Endothelial cell of umbilical vein (primary cell): ENCODE measurements around the gene SPAG9. TPM values are rescaled to one million over a fixed set of nuclear protein-coding genes. Genes with fewer than 3 reads are reported as not detected.

Experiments used
- BruUV-seq: library from RNA; stranded (reverse); fragments of 400-500 nt; replicated peaks from 2 replicates; lab custom pipeline; 2021; lab: Mats Ljungman, UMichigan
- CTCF ChIA-PET: fragments of 300-600, 350-600 bp; sonication (Branson Sonifier 250); formaldehyde crosslinking; loops from one replicate; lab custom pipeline; 2021; ENCODE audit warnings: antibody characterized with exemption, inconsistent platforms; lab: Charles Lee
- POLR2A ChIA-PET: fragments of 300-600, 350-600 bp; sonication (Branson Sonifier 250); formaldehyde crosslinking; loops from one replicate; lab custom pipeline; 2021; ENCODE audit warnings: antibody characterized with exemption, inconsistent platforms; lab: Charles Lee
- DNase-seq: peaks from one replicate; pipeline ENCODE4 v3.0.0-alpha.2; 2011; ENCODE audit warnings: low read depth, low spot score
- FAIRE-seq: peaks from 2 replicates; lab custom pipeline; 2011; peaks lifted over from hg19 to GRCh38; lab: Jason Lieb, UNC
- H2AFZ ChIP-seq: 2 replicates; pipeline ENCODE4 v1.6.0; 2012; ENCODE audit warnings: low read depth, low read length, control low read depth, inconsistent platforms
- H3K27ac ChIP-seq: 2 replicates; pipeline ENCODE4 v1.5.1; 2011; ENCODE audit warnings: low read depth, mild to moderate bottlenecking, control low read depth, low read length, moderate library complexity; ENCODE audit not compliant: insufficient read depth
- H3K27me3 ChIP-seq, 2 experiments: 2 replicates each; pipeline versions ENCODE4 v1.6.0 to v1.6.1; 2011; ENCODE audit warnings: low read length in 2 of 2, mixed read lengths in 1 of 2; ENCODE audit not compliant: control insufficient read depth in 2 of 2, insufficient read depth in 2 of 2
- H3K36me3 ChIP-seq, 2 experiments: 2 replicates in 1 of 2; 3 replicates in 1 of 2; pipeline ENCODE4 v1.5.1; 2011; ENCODE audit warnings: low read length in 2 of 2, mild to moderate bottlenecking in 1 of 2, moderate library complexity in 1 of 2; ENCODE audit not compliant: control insufficient read depth in 2 of 2, insufficient read depth in 2 of 2; ENCODE audit errors: extremely low read depth in 1 of 2
- H3K4me1 ChIP-seq: 3 replicates; pipeline ENCODE4 v1.5.1; 2011; ENCODE audit warnings: mild to moderate bottlenecking, low read length; ENCODE audit not compliant: control insufficient read depth, insufficient read depth; ENCODE audit errors: extremely low read depth
- H3K4me2 ChIP-seq: 2 replicates; pipeline ENCODE4 v1.6.1; 2011; ENCODE audit warnings: low read length, control low read depth, mixed read lengths; ENCODE audit not compliant: insufficient read depth
- H3K4me3 ChIP-seq, 3 experiments: fragments of 200-600 bp in 1 of 3; sonication (generic), shearing (Covaris generic) in 1 of 3; replicated peaks in 1 of 3; 2 replicates each; pipeline ENCODE4 v1.5.1; 2011 to 2016; ENCODE audit warnings: control low read depth in 3 of 3, low read length in 3 of 3, mild to moderate bottlenecking in 2 of 3, inconsistent platforms in 1 of 3, low read depth in 1 of 3, moderate library complexity in 1 of 3; ENCODE audit not compliant: insufficient read depth in 1 of 3
- H3K79me2 ChIP-seq: 2 replicates; pipeline ENCODE4 v1.6.0; 2012; ENCODE audit warnings: low read length, inconsistent platforms; ENCODE audit not compliant: control insufficient read depth, insufficient read depth
- H3K9ac ChIP-seq: replicated peaks from 2 replicates; pipeline ENCODE3; 2011; ENCODE audit warnings: low read length, control low read depth; ENCODE audit not compliant: insufficient read depth; ENCODE audit errors: extremely low read depth
- H3K9me1 ChIP-seq: replicated peaks from 3 replicates; pipeline ENCODE4 v1.6.0; 2011; ENCODE audit warnings: mild to moderate bottlenecking, low read length; ENCODE audit not compliant: control insufficient read depth, insufficient read depth; ENCODE audit errors: extremely low read depth
- H3K9me3 ChIP-seq: replicated peaks from 2 replicates; pipeline ENCODE4 v1.5.1; 2012; ENCODE audit warnings: low read length, inconsistent platforms; ENCODE audit not compliant: control insufficient read depth, insufficient read depth
- H4K20me1 ChIP-seq: replicated peaks from 2 replicates; pipeline ENCODE3; 2011; ENCODE audit warnings: mild to moderate bottlenecking, low read length; ENCODE audit not compliant: control insufficient read depth, insufficient read depth; ENCODE audit errors: extremely low read depth
- EZH2 ChIP-seq: IDR thresholded peaks from 2 replicates; pipeline ENCODE4 v1.6.1; 2012; ENCODE audit warnings: borderline replicate concordance, low read depth, mild to moderate bottlenecking, moderate library complexity, low read length, inconsistent platforms; ENCODE audit not compliant: severe bottlenecking
- FOS ChIP-seq: IDR thresholded peaks from 2 replicates; pipeline ENCODE4 v1.6.1; 2011; ENCODE audit warnings: mild to moderate bottlenecking, low read length, moderate library complexity, borderline replicate concordance; ENCODE audit not compliant: insufficient read depth
- GATA2 ChIP-seq: IDR thresholded peaks from 2 replicates; pipeline ENCODE4 v1.7.0; 2011; ENCODE audit warnings: low read depth, mild to moderate bottlenecking, moderate library complexity, mixed read lengths, low read length; ENCODE audit not compliant: insufficient read length, insufficient read depth
- JUN ChIP-seq: IDR thresholded peaks from 2 replicates; pipeline ENCODE4 v1.6.1; 2011; ENCODE audit warnings: borderline replicate concordance, low read depth; ENCODE audit not compliant: insufficient read length, insufficient read depth
- MYC ChIP-seq: IDR thresholded peaks from one replicate; pipeline ENCODE4 v1.6.1; 2011; ENCODE audit warnings: mild to moderate bottlenecking, low read depth, low read length
- POLR2A ChIP-seq: IDR thresholded peaks from 2 replicates; pipeline ENCODE4 v1.6.1; 2012; ENCODE audit warnings: low read depth, mild to moderate bottlenecking, control low read depth, low read length
- POLR2AphosphoS5 ChIP-seq: IDR thresholded peaks from 2 replicates; pipeline ENCODE4 v1.6.1; 2012; ENCODE audit warnings: low read depth, mild to moderate bottlenecking, control low read depth, low read length, moderate library complexity; ENCODE audit not compliant: insufficient read depth
- dilution Hi-C: fragments of 300-500 bp; cut with MboI; formaldehyde crosslinking; loops from one replicate; pipeline ENCODE4 v1.15.0; 2019; ENCODE audit warnings: low sequenced_read_pairs; ENCODE audit not compliant: extremely low pct_ligation_motif_present
- intact Hi-C: fragments of 100-400 bp; cut with micrococcal nuclease; formaldehyde crosslinking; loops from one replicate; pipeline ENCODE4 v1.10.0; 2022
- polyA plus RNA-seq, 4 experiments: library from polyadenylated mRNA; depleted of rRNA in 3 of 4; stranded (reverse) in 3 of 4; unstranded in 1 of 4; fragments of >200 nt; gene quantifications; 2 replicates each; pipeline versions ENCODE4 v1.2.1 to v1.2.3, GENCODE V29; 2011 to 2012; ENCODE audit warnings: missing spikeins in 1 of 4
- total RNA-seq: library from RNA; stranded (reverse); gene quantifications from 2 replicates; pipeline ENCODE4 v1.2.3, GENCODE V29; 2021
- TF ChIP-seq, protein P1 (sequence below), 2 donors: IDR thresholded peaks; 1 replicate in 1 of 2; 2 replicates in 1 of 2; pipeline ENCODE4 v1.5.1; 2011; ENCODE audit warnings: low read length in 2 of 2, mild to moderate bottlenecking in 2 of 2, moderate library complexity in 2 of 2, control low read depth in 1 of 2, inconsistent platforms in 1 of 2, low read depth in 1 of 2; ENCODE audit not compliant: insufficient read depth in 1 of 2; ENCODE audit errors: extremely low read depth in 1 of 2
- TF ChIP-seq, protein P2 (sequence below): IDR thresholded peaks from 2 replicates; pipeline ENCODE4 v1.6.1; 2011; ENCODE audit not compliant: insufficient read depth, insufficient read length

Gene SPAG9
- total and polyA plus RNA-seq, 2 donors (not counting 3 experiments of a cell fraction or from before 2014, with no cell fraction given), result 16.5 to 75.0 TPM

DNA sequence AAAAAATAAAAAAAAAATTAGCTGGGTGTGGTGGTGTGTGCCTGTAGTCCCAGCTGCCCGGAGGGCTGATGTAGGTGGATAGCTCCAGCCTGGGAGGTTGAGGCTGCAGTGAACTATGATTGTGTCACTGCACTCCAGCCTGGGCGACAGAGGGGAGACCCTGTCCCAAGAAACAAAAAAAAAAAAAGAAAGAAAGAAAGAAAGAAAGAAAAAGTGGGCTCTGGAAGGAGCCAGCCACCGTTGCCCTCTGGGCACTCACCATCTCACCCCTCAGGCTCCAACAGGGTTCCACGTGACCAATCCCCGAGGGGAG is 167.2 kb downstream of the SPAG9 start:
- Histone ChIP-seq H3K4me1 (peaks cover 7% of the 10 kb centered on the region), H3K4me2 (no peak overlapping the region), H2AFZ (no peak overlapping the region), H4K20me1 (no peaks in the 10 kb centered on the region), H3K36me3 (no peaks in the 10 kb centered on the region), H3K4me3 (no peak overlapping the region), H3K27me3 (no peaks in the 10 kb centered on the region), H3K9me3 (no peaks in the 10 kb centered on the region), H3K9me1 (no peaks in the 10 kb centered on the region), H3K27ac (no peak overlapping the region), H3K79me2 (no peaks in the 10 kb centered on the region), H3K9ac (no peak overlapping the region)
- ChIA-PET POLR2A (interaction anchor here (3.8 kb wide), 1 partner anchor 87 kb away, joined by 18 read pairs; the partner anchor contains the start of gene TOB1), CTCF (interaction anchor here (1.5 to 12.5 kb wide), 4 partner anchors 8 to 170 kb away, joined by 4 to 343 read pairs (median 88); partner anchors contain the start of gene TOB1)
- FAIRE-seq (no peak), DNase-seq (no peak)
- no TSS peak for BruUV-seq
- intact Hi-C loops (no loop called here), dilution Hi-C loops (no loop called here)
- TF ChIP-seq, protein P1, sequence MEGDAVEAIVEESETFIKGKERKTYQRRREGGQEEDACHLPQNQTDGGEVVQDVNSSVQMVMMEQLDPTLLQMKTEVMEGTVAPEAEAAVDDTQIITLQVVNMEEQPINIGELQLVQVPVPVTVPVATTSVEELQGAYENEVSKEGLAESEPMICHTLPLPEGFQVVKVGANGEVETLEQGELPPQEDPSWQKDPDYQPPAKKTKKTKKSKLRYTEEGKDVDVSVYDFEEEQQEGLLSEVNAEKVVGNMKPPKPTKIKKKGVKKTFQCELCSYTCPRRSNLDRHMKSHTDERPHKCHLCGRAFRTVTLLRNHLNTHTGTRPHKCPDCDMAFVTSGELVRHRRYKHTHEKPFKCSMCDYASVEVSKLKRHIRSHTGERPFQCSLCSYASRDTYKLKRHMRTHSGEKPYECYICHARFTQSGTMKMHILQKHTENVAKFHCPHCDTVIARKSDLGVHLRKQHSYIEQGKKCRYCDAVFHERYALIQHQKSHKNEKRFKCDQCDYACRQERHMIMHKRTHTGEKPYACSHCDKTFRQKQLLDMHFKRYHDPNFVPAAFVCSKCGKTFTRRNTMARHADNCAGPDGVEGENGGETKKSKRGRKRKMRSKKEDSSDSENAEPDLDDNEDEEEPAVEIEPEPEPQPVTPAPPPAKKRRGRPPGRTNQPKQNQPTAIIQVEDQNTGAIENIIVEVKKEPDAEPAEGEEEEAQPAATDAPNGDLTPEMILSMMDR (IDR thresholded peaks at IDR 0.05; ENCODE audit: extremely low read depth in 1 of 2, insufficient read depth in 1 of 2, low read depth in 1 of 2, low read length in 2 of 2), result no peak
- TF ChIP-seq FOS, result no peak

DNA sequence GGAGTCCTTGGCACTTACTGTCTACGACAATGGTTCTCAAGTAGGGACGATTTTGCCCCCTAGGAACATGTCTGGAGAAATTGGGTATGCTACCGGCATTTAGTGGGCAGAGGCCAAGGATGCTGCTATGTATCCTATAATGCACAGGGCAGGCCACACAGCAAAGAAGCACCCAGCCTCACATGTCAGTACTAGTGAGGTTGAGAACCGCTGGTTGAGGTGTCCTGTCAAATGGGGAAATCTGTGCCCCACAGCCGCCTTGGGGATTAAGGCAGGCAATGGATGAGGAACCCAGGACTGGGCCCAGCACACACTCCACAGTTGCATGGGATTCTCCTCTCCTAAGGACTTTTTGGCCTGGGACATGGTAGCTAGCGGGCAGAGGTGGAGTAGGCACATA is 167.8 kb downstream of the SPAG9 start:
- H2AFZ ChIP-seq, result no peak overlapping the region
- H3K36me3 ChIP-seq, result no peaks in the 10 kb centered on the region
- no peak overlapping the region for H3K9ac ChIP-seq
- no peaks in the 10 kb centered on the region for H3K79me2 ChIP-seq
- FAIRE-seq (no peak), DNase-seq (no peak)
- no peak for TF ChIP-seq GATA2
- no peak for TF ChIP-seq MYC
- no peak for TF ChIP-seq EZH2
- no peak for TF ChIP-seq POLR2AphosphoS5
- TF ChIP-seq, protein P1 (IDR thresholded peaks at IDR 0.05; ENCODE audit: extremely low read depth in 1 of 2, insufficient read depth in 1 of 2, low read depth in 1 of 2, low read length in 2 of 2), result no peak
- TF ChIP-seq, protein P2, sequence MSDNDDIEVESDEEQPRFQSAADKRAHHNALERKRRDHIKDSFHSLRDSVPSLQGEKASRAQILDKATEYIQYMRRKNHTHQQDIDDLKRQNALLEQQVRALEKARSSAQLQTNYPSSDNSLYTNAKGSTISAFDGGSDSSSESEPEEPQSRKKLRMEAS, result no peak
- TF ChIP-seq FOS, result no peak
- no peak for TF ChIP-seq JUN
- TF ChIP-seq POLR2A, result no peak
- H4K20me1 ChIP-seq, result no peaks in the 10 kb centered on the region
- BruUV-seq, result no TSS peak
- no peak overlapping the region for H3K4me2 ChIP-seq
- H3K9me1 ChIP-seq, result no peaks in the 10 kb centered on the region
- H3K27ac ChIP-seq, result no peak overlapping the region
- H3K9me3 ChIP-seq, result no peaks in the 10 kb centered on the region
- dilution Hi-C loops, result no loop called here
- ChIA-PET POLR2A (interaction anchor here (3.8 kb wide), 1 partner anchor 87 kb away, joined by 18 read pairs; the partner anchor contains the start of gene TOB1), CTCF (interaction anchor here (1.5 to 12.5 kb wide), 4 partner anchors 88 to 201 kb away, joined by 3 to 343 read pairs (median 88); partner anchors contain the start of genes NME1 and TOB1)
- H3K4me1 ChIP-seq, result peaks cover 7% of the 10 kb centered on the region
- intact Hi-C loops, result no loop called here
- no peak overlapping the region for H3K4me3 ChIP-seq
- H3K27me3 ChIP-seq, result no peaks in the 10 kb centered on the region
